KMS-11 (cell line): ENCODE results near the gene STX1A.

Experiments
- H2AFZ ChIP-seq: fragments of 200-600 bp; sonication (generic); 2 replicates; pipeline ENCODE4 v1.6.1; 2016; ENCODE audit warnings: antibody characterized with exemption, mixed run types, low read depth
- H3K27ac ChIP-seq: fragments of 200-600 bp; sonication (generic); 2 replicates; pipeline ENCODE4 v1.6.1; 2016; ENCODE audit warnings: mild to moderate bottlenecking, mixed run types
- H3K27me3 ChIP-seq: fragments of 200-600 bp; sonication (generic); 2 replicates; pipeline ENCODE4 v1.6.1; 2017; ENCODE audit warnings: mild to moderate bottlenecking, low read depth, mixed run types, moderate library complexity; ENCODE audit not compliant: insufficient read depth
- H3K36me3 ChIP-seq: fragments of 200-600 bp; sonication (generic); 2 replicates; pipeline ENCODE4 v1.6.1; 2017; ENCODE audit warnings: mild to moderate bottlenecking, mixed run types; ENCODE audit not compliant: insufficient read depth
- H3K4me1 ChIP-seq: fragments of 200-600 bp; sonication (generic); 2 replicates; pipeline ENCODE4 v1.6.1; 2016; ENCODE audit warnings: mild to moderate bottlenecking, low read depth, mixed run types; ENCODE audit not compliant: poor library complexity, severe bottlenecking
- H3K4me2 ChIP-seq: fragments of 200-600 bp; sonication (generic); 2 replicates; pipeline ENCODE4 v1.7.0; 2016; ENCODE audit warnings: mild to moderate bottlenecking, mixed run types
- H3K4me3 ChIP-seq: fragments of 200-600 bp; sonication (generic); IDR thresholded peaks from 2 replicates; pipeline ENCODE4 v1.6.1; 2017; ENCODE audit warnings: low read depth, low read length, mixed read lengths; ENCODE audit not compliant: insufficient read depth
- H3K79me2 ChIP-seq: fragments of 200-600 bp; sonication (generic); 2 replicates; pipeline ENCODE4 v1.6.1; 2016; ENCODE audit warnings: low read depth, mixed run types; ENCODE audit not compliant: insufficient read depth
- H3K9ac ChIP-seq: fragments of 200-600 bp; sonication (generic); 2 replicates; pipeline ENCODE4 v1.6.1; 2016; ENCODE audit warnings: mild to moderate bottlenecking, mixed run types
- H4K20me1 ChIP-seq: fragments of 200-600 bp; sonication (generic); 2 replicates; pipeline ENCODE4 v1.6.1; 2016; ENCODE audit warnings: mild to moderate bottlenecking, mixed run types; ENCODE audit not compliant: insufficient read depth
- CTCF ChIP-seq: fragments of 200-600 bp; sonication (generic); conservative IDR thresholded peaks from 2 replicates; pipeline ENCODE4 v1.6.1; 2017; ENCODE audit warnings: low read depth, mild to moderate bottlenecking, antibody characterized with exemption, low read length, moderate library complexity, mixed read lengths

STX1A gene

DNA sequence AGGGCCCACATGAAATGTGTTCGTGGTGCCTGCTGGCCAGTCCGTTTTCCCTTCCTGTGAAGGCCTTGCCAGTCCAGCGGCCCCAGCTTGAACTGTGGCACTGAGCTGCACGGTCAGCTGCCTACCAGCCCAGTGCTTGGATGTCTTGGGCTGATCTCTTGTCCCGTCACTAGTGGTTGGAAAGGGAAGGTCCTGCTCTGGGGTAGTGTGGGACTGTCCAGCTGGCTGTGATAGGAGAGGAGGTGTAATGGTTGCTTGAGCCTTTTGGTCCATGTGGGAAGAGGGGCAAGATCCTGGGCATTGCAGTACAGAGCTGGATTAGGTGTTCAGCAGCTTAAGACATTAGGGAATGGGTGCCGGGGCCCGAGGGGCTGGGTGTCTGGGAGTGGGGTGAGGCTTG is 21.1 kb downstream of the STX1A start:
- H3K36me3 ChIP-seq = peaks cover 13% of the 10 kb centered on the region; the same call in 1 of the 2 replicates

DNA sequence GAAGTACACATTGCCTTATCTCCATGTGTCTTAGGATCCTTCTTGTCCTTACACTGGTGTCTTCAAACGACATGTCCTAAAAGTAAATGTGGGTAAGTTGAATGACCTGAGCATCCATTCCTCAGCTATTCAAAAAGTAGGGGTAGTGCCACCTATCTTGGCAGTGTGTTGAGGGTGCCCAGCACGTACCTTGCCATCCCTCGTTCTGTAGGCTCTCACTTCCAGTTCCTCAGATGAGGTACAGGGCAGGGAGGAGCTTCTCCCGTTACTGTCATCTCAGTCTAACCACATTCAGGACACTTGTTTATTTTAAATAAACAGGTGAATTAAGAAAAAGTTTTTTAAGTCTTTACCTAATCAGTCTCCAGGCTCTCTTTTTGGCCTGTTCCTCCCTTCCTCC is 23.1 kb downstream of the STX1A start:
- Histone ChIP-seq H3K36me3 (peaks cover 19% of the 10 kb centered on the region; the same call in 1 of the 2 replicates), H3K27me3 (no peaks in the 10 kb centered on the region), H2AFZ (no peak overlapping the region), H3K4me1 (no peaks in the 10 kb centered on the region), H3K79me2 (no peaks in the 10 kb centered on the region), H4K20me1 (no peaks in the 10 kb centered on the region), H3K4me3 (no peak overlapping the region), H3K9ac (no peak overlapping the region), H3K4me2 (no peak overlapping the region), H3K27ac (no peak overlapping the region)
- no peak for TF ChIP-seq CTCF

More for the DNA sequence above, 21.1 kb downstream of the STX1A start:
- Histone ChIP-seq H2AFZ (no peak overlapping the region), H3K9ac (no peak overlapping the region), H3K27me3 (no peaks in the 10 kb centered on the region), H4K20me1 (no peaks in the 10 kb centered on the region), H3K79me2 (no peaks in the 10 kb centered on the region), H3K4me2 (no peak overlapping the region), H3K27ac (no peak overlapping the region), H3K4me3 (no peak overlapping the region), H3K4me1 (no peaks in the 10 kb centered on the region)
- TF ChIP-seq CTCF = no peak

- Histone ChIP-seq H2AFZ (no peak overlapping the region), H3K4me1 (no peaks in the 10 kb centered on the region), H3K36me3 (peaks cover 16% of the 10 kb centered on the region; the same call in 1 of the 2 replicates), H3K4me2 (no peak overlapping the region), H3K79me2 (peaks cover 27% of the 10 kb centered on the region), H3K27ac (no peak overlapping the region), H3K4me3 (no peak overlapping the region), H4K20me1 (no peaks in the 10 kb centered on the region), H3K27me3 (no peaks in the 10 kb centered on the region), H3K9ac (no peak overlapping the region)
- no peak for TF ChIP-seq CTCF
Observed at GRCh38 chr7:73690646-73691045, 28.8 kb downstream of the STX1A start.

DNA sequence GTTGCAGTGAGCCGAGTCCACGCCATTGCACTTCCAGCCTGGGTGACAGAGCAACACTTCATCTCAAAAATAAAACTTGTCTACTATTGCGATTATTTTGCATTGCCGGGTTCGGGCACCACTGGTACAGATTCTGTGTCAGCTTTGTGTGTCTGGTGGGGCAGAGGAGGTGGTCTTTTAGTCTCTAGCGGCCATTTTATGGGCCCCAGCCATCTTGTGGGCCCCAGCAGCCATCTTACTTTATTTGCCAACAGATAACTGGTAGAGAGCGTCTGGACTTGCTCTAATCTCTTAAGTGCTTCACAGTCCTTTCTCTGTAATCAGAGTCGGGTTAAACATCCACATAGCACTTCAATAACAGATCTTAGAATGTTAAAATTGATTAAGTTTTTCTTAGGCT is 31.2 kb downstream of the STX1A start:
- H3K4me3 ChIP-seq = no peak overlapping the region
- no peak overlapping the region for H3K27ac ChIP-seq
- peaks cover 49% of the 10 kb centered on the region for H3K79me2 ChIP-seq
- H3K4me1 ChIP-seq = no peaks in the 10 kb centered on the region
- peaks cover 11% of the 10 kb centered on the region; the same call in 1 of the 2 replicates for H3K36me3 ChIP-seq
- no peak for TF ChIP-seq CTCF
- no peak overlapping the region for H2AFZ ChIP-seq
- no peaks in the 10 kb centered on the region for H4K20me1 ChIP-seq
- H3K9ac ChIP-seq = no peak overlapping the region
- no peaks in the 10 kb centered on the region for H3K27me3 ChIP-seq
- H3K4me2 ChIP-seq = no peak overlapping the region
